K562 (cell line): ENCODE data around the gene KPNB1. TPM values are rescaled to one million over a fixed set of nuclear protein-coding genes. Genes with fewer than 3 reads are reported as not detected.

Experiments used
- CHD7 ChIP-seq: fragments of 200-600 bp; sonication (generic); IDR thresholded peaks from one replicate; pipeline ENCODE4 v1.6.1; 2012; ENCODE audit warnings: mild to moderate bottlenecking, low read depth, low read length, inconsistent platforms
- CXXC5 ChIP-seq: fragments of 250-450 bp; sonication (Bioruptor Pico); IDR thresholded peaks from 2 replicates; pipeline ENCODE4 v1.8.0; 2022; ENCODE audit warnings: inconsistent platforms, mild to moderate bottlenecking, moderate library complexity
- MEF2A ChIP-seq: IDR thresholded peaks from 2 replicates; pipeline ENCODE4 v1.6.1; 2011; ENCODE audit warnings: low read depth, mild to moderate bottlenecking, low read length, moderate library complexity; ENCODE audit not compliant: control insufficient read depth
- MLLT1 ChIP-seq, 2 experiments: fragments of 450-650 bp; IDR thresholded peaks; 2 replicates each; pipeline ENCODE4 v1.6.1; 2016
- MLX ChIP-seq, 2 experiments: fragments of 450-650 bp in 1 of 2; sonication (generic) in 1 of 2; formaldehyde crosslinking; conservative IDR thresholded peaks; 2 replicates each; pipeline versions ENCODE4 v1.4.0 to v1.8.1; 2020 to 2022; ENCODE audit warnings: mild to moderate bottlenecking in 1 of 2, missing genetic modification reagents in 1 of 2
- NRF1 ChIP-seq, 2 experiments: fragments of 450-650 bp; IDR thresholded peaks in 1 of 2; conservative IDR thresholded peaks in 1 of 2; 2 replicates each; pipeline ENCODE4 v1.6.1; 2014; ENCODE audit warnings: mild to moderate bottlenecking in 2 of 2
- SMAD1 ChIP-seq: fragments of 150-350 bp; IDR thresholded peaks from 2 replicates; pipeline ENCODE4 v1.6.1; 2014; ENCODE audit warnings: low read length, low read depth; ENCODE audit not compliant: partially characterized antibody
- ZBTB1 ChIP-seq: sonication (generic); formaldehyde crosslinking; IDR thresholded peaks from 2 replicates; pipeline ENCODE4 v1.8.1; 2023; ENCODE audit warnings: missing genetic modification reagents, low read depth, mild to moderate bottlenecking, borderline replicate concordance
- polyA plus RNA-seq, 8 experiments: library from polyadenylated mRNA; depleted of rRNA in 4 of 8; stranded (reverse) in 5 of 8; unstranded in 3 of 8; fragments of >200 nt; fragmentation: Nextera tagmentation in 2 of 8; fragmentation: Illumina TruSeq in 1 of 8; extraction: Ambion mirVana in 2 of 8; extraction: Trizol in 1 of 8; gene quantifications; 2 replicates each; pipeline versions ENCODE4 v1.2.1 to v1.2.3, GENCODE V29; 2011 to 2014; ENCODE audit warnings: inconsistent platforms in 1 of 8, missing spikeins in 1 of 8
- total RNA-seq, 7 experiments: library from RNA; depleted of rRNA in 6 of 7; stranded (reverse); fragments of >200 nt in 6 of 7; fragmentation: Illumina TruSeq in 2 of 7; extraction: Trizol in 2 of 7; gene quantifications; 2 replicates each; pipeline versions ENCODE4 v1.2.1 to v1.2.3, GENCODE V29; 2011 to 2021; ENCODE audit warnings: low replicate concordance in 1 of 7

KPNB1 gene
- total and polyA plus RNA-seq, 9 of the 15 experiments (the other 6 are each of a cell fraction or from before 2014, with no cell fraction given), result 154 to 622 (median 354) TPM

- TF ChIP-seq MLX (CRISPR knock-in tag; conservative IDR thresholded peaks at IDR 0.05) (no peak), ZBTB1 (CRISPR knock-in tag) (no peak), MLLT1 (IDR thresholded peaks at IDR 0.05) (peak in 1 of 2 experiments; percentile 74; a peak in 2 of 4 replicates), CXXC5 (CRISPR knock-in tag) (peak; percentile 81), MEF2A (no peak), SMAD1 (no peak), CHD7 (no peak), NRF1 (conservative IDR thresholded peaks at IDR 0.05 in 1 of 2, IDR thresholded peaks at IDR 0.05 in 1 of 2) (peak; percentile 60 to 70)
Observed at GRCh38 chr17:47650525-47651522, 1.1 kb downstream of the KPNB1 start (continued).
